D721Med (cell line): Measurements from ENCODE around the gene PSMB5.
A peak's percentile ranks its signal among the peaks of the same experiment; 100 is the strongest.

Experiments
- DNase-seq: peaks from one replicate; pipeline ENCODE4 v3.0.0; 2011; ENCODE audit warnings: low spot score; ENCODE audit not compliant: insufficient read length
- FAIRE-seq: peaks from 2 replicates; lab custom pipeline; 2011; peaks lifted over from hg19 to GRCh38; lab: Jason Lieb, UNC
- CTCF ChIP-seq: IDR thresholded peaks from 2 replicates; pipeline ENCODE4 v1.5.1; 2012; ENCODE audit warnings: mild to moderate bottlenecking, control low read depth; ENCODE audit not compliant: insufficient read depth; ENCODE audit errors: missing control alignments

Gene PSMB5

GRCh38 chr14:23034498-23035302 is at the start of gene PSMB5:
Gene PSMB5, minus strand, starts transcription at chr14:23034900. Its CDS starts 19 bp downstream, at chr14:23034881.
- FAIRE-seq (peak; percentile 46), DNase-seq (peak; percentile 87)
- no peak for TF ChIP-seq CTCF

- DNase-seq (no peak), FAIRE-seq (no peak)
- no peak for TF ChIP-seq CTCF
Measured at GRCh38 chr14:23080474-23080873, 45.8 kb upstream of the PSMB5 start.

- FAIRE-seq, result no peak
- TF ChIP-seq CTCF, result no peak
- no peak for DNase-seq
Measured at GRCh38 chr14:23079716-23080115, 45.0 kb upstream of the PSMB5 start.

DNA sequence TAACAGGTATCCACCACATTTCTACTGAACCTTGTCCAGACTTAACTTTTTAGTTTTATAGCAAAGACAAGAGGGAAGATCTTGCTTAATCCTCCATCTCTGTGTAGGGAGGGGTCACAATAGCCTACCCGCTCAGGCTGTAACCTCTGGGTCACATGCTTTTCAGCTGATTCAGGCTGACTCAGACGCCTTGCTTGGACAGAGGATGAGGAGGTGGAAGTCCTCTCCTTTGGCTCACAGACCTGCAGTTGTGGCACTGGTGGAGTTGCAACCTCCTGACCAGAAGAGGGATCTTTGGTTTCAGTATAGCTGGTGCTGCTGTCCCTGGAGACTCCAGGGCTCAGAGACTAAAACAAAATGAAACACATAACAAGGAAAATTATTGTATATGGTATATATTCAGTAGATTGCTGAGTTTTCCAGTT is 44.0 kb upstream of the PSMB5 start:
- no peak for FAIRE-seq
- no peak for TF ChIP-seq CTCF
- DNase-seq, result no peak

DNA sequence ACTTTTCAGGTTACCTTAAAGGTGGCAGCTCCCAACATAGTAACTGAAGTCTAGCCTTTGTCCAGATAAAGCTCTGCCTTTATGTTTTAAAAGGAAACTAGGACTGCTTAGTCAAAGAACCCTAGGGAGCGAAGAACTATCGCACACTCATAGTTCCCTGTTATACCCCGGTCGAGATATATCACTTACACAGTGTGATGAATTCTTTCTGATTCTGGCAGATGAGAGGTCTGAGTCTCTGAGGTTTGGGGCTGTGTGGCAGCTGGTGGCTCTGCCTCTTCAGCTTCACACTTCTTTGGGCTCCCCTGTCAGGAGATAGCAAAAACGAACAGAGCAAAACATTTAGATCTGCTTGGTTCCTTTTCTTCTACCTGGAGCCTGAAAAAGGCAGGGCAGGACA is 43.3 kb upstream of the PSMB5 start:
- no peak for FAIRE-seq
- no peak for TF ChIP-seq CTCF
- no peak for DNase-seq

DNA sequence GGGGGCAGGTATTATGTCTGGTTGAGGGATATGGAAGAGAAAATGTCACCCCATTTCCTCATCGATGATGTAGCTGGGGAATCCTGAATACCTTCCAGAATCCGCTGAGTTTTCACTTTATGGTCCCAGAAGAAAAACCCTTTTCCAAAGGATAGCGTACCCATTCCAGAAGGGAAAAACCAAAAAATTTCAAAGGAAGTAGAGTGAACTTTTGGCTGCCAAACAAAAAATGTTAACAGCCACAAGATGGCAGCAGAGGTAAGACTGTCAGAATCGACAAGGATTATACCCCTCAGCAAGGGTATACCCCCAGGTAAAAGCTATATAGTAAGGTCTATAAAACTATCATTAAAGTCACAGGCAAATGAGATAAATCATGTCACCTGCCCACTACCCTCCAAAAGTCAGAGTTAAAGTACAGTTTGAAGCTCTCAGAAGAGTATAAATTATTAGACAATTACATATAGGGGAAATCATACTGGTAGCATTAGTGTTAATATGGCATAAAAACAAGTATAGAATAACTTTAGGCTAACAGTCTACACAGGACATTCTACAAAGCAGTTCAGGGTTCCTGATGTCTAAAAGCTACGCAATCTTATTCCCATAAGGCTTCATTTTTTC is 42.2 kb upstream of the PSMB5 start:
- peak; percentile 53 for TF ChIP-seq CTCF
- DNase-seq (no peak), FAIRE-seq (no peak)

GRCh38 chr14:23074906-23075305 is 40.2 kb upstream of the PSMB5 start:
- FAIRE-seq (no peak), DNase-seq (no peak)
- TF ChIP-seq CTCF, result no peak
